Measurements from ENCODE around the gene ACOT8.

DNA sequence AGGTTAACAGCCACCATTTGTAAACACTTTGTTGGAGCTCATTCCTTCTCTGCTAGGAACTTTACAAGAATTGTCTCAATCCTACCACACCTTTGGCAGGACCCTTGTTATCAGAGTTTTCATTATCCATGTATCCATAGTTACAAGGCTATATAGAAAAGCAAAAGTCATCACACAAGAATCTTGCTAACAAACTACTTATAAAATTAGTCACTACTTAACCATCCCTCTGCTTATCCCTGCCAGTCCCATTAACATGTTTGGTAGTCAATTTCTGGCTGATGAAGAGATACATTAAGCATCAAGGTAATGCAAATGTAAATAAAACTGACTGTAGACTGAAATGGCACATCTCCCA is 10.6 kb upstream of the ACOT8 start:
- TF ChIP-seq, protein P1, sequence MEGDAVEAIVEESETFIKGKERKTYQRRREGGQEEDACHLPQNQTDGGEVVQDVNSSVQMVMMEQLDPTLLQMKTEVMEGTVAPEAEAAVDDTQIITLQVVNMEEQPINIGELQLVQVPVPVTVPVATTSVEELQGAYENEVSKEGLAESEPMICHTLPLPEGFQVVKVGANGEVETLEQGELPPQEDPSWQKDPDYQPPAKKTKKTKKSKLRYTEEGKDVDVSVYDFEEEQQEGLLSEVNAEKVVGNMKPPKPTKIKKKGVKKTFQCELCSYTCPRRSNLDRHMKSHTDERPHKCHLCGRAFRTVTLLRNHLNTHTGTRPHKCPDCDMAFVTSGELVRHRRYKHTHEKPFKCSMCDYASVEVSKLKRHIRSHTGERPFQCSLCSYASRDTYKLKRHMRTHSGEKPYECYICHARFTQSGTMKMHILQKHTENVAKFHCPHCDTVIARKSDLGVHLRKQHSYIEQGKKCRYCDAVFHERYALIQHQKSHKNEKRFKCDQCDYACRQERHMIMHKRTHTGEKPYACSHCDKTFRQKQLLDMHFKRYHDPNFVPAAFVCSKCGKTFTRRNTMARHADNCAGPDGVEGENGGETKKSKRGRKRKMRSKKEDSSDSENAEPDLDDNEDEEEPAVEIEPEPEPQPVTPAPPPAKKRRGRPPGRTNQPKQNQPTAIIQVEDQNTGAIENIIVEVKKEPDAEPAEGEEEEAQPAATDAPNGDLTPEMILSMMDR (IDR thresholded peaks at IDR 0.05; ENCODE audit: low read depth, low read length): no peak
- TF ChIP-seq EZH2phosphoT487 (IDR thresholded peaks at IDR 0.05; ENCODE audit: low read depth): no peak
